Immature natural killer cell (primary cell): ENCODE results near the gene ANKMY1. TPM values are rescaled to one million over a fixed set of nuclear protein-coding genes. Genes with fewer than 3 reads are reported as not detected.
"Not testable (repeated sequence)": the region's sequence is repeated elsewhere in the genome, so short reads cannot be mapped to it uniquely, and the experiment has no call there.

ENCODE experiments used
- DNase-seq, 3 donors: peaks; one replicate each; pipeline ENCODE4 v3.0.0; 2022; ENCODE audit warnings: mixed read lengths in 1 of 3
- H3K27ac Mint-ChIP-seq, 6 donors: one replicate each; pipeline ENCODE4 v1.8.0; 2020; ENCODE audit warnings: mixed read lengths in 6 of 6, mild to moderate bottlenecking in 5 of 6, inconsistent platforms in 4 of 6, moderate library complexity in 3 of 6
- H3K27me3 Mint-ChIP-seq, 3 donors: one replicate each; pipeline ENCODE4 v1.8.0; 2020 to 2021; ENCODE audit warnings: low read depth in 3 of 3, mild to moderate bottlenecking in 3 of 3, mixed read lengths in 3 of 3, moderate library complexity in 3 of 3, inconsistent platforms in 1 of 3
- H3K36me3 Mint-ChIP-seq, 3 donors: one replicate each; pipeline ENCODE4 v1.8.0; 2020; ENCODE audit warnings: mixed read lengths in 3 of 3, inconsistent platforms in 2 of 3, mild to moderate bottlenecking in 2 of 3
- H3K4me1 Mint-ChIP-seq, 2 donors: one replicate each; pipeline ENCODE4 v1.8.0; 2020; ENCODE audit warnings: inconsistent platforms in 2 of 2, mild to moderate bottlenecking in 2 of 2, mixed read lengths in 2 of 2, moderate library complexity in 1 of 2
- H3K4me3 Mint-ChIP-seq, 5 donors: one replicate each; pipeline ENCODE4 v1.8.0; 2020; ENCODE audit warnings: mild to moderate bottlenecking in 5 of 5, mixed read lengths in 5 of 5, inconsistent platforms in 3 of 5, moderate library complexity in 3 of 5
- H3K9me3 Mint-ChIP-seq, 6 donors: one replicate each; pipeline ENCODE4 v1.8.0; 2020; ENCODE audit warnings: mild to moderate bottlenecking in 6 of 6, mixed read lengths in 6 of 6, inconsistent platforms in 4 of 6, moderate library complexity in 3 of 6
- polyA plus RNA-seq, 3 donors: library from polyadenylated mRNA; unstranded; fragments of 300-500 nt; fragmentation: Illumina TruSeq; gene quantifications; one replicate each; pipeline ENCODE4 v1.2.3, GENCODE V29; 2021

ANKMY1 gene
- polyA plus RNA-seq, 3 donors from 2014 or later: 5.6 to 12.4 (median 7.3) TPM

DNA sequence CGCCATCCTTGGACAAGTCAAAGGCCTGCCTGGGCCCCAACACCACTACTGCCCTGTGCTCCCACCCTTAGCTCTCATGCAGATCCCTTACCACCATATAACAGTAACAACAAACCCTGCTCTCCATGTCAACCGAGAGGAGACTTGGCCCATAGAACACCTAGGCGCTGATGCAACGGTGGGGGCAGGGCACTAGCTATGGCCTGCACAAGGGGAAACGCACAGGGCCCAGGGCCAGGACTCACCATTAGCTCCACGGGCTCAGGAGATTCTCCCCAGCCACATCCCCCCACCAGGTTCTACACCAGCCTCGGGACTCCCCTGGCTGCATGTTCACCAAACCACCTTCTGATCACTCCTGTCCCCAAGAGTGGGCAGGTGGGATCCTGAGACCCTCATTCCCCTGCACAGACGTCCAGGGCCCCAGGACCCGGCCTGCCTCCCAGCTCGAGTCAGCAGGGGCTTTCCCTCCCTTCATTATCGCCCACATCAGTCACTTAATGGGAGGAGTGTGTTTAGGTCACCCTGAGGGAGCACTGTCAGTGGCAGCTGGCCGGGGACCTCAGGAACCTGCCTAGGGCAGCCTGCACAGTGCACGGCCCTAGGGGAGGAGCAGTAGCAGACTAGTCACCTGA is 29.3 kb downstream of the ANKMY1 start:
- no peak overlapping the region for H3K4me3 Mint-ChIP-seq
- H3K27me3 Mint-ChIP-seq: peaks cover 0 to 2% (median 0%) of the 10 kb centered on the region in 3 donors
- peaks cover 1 to 26% (median 20%) of the 10 kb centered on the region in 6 donors for H3K9me3 Mint-ChIP-seq
- no peak for DNase-seq
- H3K36me3 Mint-ChIP-seq: peaks cover 37 to 75% (median 66%) of the 10 kb centered on the region in 3 donors
- H3K4me1 Mint-ChIP-seq: peaks cover 0 to 3% of the 10 kb centered on the region in 2 donors
- peak overlapping the region in 1 of 6 donors; percentile 7 for H3K27ac Mint-ChIP-seq

DNA sequence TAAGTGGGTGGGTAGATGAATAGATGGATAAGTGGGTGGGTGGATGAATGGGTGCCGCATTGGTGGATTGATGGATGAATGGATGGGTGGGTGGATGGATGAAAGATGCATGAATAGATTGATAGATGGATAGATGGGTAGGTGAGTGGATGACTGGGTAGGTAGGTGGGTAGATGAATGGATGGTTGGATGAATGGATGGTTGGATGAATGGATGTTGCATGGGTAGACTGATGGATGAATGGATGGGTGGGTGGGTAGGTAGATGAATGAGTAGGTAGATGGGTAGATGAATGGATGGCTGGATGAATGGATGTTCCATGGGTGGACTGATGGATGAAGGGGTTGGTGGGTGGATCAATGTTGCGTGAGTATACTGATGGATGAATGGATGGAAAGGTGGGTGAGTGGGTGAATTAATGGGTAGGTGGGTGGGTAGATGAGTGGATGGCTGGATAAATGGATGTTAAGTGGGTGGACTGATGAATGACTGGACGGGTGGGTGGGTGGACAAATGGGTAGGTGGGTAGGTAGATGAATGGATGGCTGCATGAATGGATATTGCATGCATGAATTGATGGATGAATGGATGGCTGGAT is 30.5 kb downstream of the ANKMY1 start:
- no peak for DNase-seq
- peaks cover 35 to 75% (median 72%) of the 10 kb centered on the region in 3 donors for H3K36me3 Mint-ChIP-seq
- no peak overlapping the region for H3K4me3 Mint-ChIP-seq
- peaks cover 5 to 8% of the 10 kb centered on the region in 2 donors for H3K4me1 Mint-ChIP-seq
- H3K9me3 Mint-ChIP-seq: peaks cover 1 to 21% (median 14%) of the 10 kb centered on the region in 6 donors
- H3K27me3 Mint-ChIP-seq: peaks cover 0 to 2% (median 0%) of the 10 kb centered on the region in 3 donors
- H3K27ac Mint-ChIP-seq: no peak overlapping the region

DNA sequence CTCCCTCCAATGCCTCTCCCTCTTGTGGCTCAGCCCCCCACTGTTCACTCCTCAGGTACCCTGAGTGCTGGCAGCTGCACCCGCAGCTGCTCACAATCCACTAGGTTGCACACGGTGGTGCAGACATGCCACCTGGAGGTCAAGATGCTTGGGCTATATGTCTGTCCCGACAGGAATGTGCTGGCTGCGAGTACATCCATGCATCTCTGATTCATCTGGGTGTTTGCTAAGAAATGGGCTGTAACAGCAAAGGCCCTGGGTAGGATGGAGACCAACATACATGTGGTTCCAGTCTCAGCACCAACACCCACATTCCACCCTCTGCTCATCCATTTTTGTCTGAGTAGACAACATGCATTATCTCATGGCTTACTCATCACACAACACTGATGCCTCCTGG is 31.3 kb downstream of the ANKMY1 start:
- Mint-ChIP-seq H3K4me3 (no peak overlapping the region), H3K27ac (no peak overlapping the region), H3K9me3 (peaks cover 1 to 14% (median 7%) of the 10 kb centered on the region in 6 donors), H3K27me3 (peaks cover 0 to 2% (median 0%) of the 10 kb centered on the region in 3 donors), H3K36me3 (peaks cover 28 to 74% (median 72%) of the 10 kb centered on the region in 3 donors), H3K4me1 (peaks cover 5 to 12% of the 10 kb centered on the region in 2 donors)
- DNase-seq: no peak

DNA sequence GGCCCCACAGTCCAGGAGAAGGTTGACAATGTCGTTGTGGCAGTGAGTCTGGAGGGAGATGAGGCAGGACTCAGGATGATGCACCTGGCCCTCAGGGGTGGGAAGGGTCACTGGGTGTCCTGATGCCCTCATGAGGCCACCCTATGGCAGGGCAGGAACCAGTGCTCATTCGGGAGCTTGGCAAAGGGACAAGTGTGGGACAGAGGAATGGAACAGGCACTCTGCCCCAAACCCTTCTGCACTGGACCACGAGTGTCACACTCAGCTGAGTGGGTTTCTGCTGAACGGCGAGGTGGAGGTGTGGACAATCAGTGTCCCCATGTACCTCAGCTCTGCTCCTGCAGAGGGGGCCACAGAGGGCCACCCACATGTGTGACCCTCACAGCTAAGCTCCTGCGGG is 32.0 kb downstream of the ANKMY1 start:
- no peak for DNase-seq
- no peak overlapping the region for H3K4me3 Mint-ChIP-seq
- peaks cover 5 to 15% of the 10 kb centered on the region in 2 donors for H3K4me1 Mint-ChIP-seq
- peaks cover 0 to 7% (median 1%) of the 10 kb centered on the region in 6 donors for H3K9me3 Mint-ChIP-seq
- peaks cover 21 to 68% (median 66%) of the 10 kb centered on the region in 3 donors for H3K36me3 Mint-ChIP-seq
- peaks cover 0 to 2% (median 0%) of the 10 kb centered on the region in 3 donors for H3K27me3 Mint-ChIP-seq
- H3K27ac Mint-ChIP-seq: peak overlapping the region in 1 of 6 donors; percentile 53

DNA sequence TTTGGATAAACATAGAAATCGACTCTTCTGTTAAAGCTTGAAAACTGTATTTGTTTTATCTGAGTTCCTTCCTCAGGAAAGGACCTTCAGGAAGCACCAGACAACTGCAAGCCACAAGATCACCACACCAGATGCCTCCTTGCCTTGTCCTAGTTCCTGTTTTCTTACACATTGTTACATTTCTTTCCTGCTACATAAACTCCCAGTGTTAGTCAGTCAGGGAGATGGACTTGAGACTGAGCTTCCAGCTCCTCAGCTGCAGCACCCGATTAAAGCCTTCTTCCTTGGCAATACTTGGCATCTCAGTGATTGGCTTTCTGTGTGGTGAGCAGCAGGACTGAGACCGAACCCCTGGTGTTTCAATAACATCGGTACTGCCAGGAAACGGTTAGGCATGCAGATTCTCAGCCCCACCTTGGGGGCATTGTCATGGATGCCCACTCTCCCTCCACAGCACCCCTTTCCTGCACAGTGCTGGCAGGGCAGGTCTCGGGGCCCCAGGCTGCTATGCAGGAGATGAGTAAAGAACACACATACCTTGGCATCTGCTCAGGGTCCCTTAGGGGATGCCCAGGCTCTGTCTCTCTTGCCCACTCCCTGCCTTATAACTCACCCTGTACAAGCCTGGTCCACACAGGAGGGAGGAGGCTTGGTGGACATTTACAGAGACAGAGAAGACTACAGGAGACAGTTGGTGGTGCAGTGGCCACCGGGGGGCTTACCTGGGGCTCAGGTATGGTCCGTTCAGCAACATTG is 32.6 kb downstream of the ANKMY1 start:
- Mint-ChIP-seq H3K9me3 (peaks cover 0 to 5% (median 1%) of the 10 kb centered on the region in 6 donors), H3K36me3 (peaks cover 21 to 67% (median 66%) of the 10 kb centered on the region in 3 donors), H3K27ac (peak overlapping the region in 2 of 6 donors; percentile 30 to 53), H3K27me3 (peaks cover 0 to 2% (median 2%) of the 10 kb centered on the region in 3 donors), H3K4me1 (peaks cover 9 to 20% of the 10 kb centered on the region in 2 donors), H3K4me3 (no peak overlapping the region)
- DNase-seq: no peak

DNA sequence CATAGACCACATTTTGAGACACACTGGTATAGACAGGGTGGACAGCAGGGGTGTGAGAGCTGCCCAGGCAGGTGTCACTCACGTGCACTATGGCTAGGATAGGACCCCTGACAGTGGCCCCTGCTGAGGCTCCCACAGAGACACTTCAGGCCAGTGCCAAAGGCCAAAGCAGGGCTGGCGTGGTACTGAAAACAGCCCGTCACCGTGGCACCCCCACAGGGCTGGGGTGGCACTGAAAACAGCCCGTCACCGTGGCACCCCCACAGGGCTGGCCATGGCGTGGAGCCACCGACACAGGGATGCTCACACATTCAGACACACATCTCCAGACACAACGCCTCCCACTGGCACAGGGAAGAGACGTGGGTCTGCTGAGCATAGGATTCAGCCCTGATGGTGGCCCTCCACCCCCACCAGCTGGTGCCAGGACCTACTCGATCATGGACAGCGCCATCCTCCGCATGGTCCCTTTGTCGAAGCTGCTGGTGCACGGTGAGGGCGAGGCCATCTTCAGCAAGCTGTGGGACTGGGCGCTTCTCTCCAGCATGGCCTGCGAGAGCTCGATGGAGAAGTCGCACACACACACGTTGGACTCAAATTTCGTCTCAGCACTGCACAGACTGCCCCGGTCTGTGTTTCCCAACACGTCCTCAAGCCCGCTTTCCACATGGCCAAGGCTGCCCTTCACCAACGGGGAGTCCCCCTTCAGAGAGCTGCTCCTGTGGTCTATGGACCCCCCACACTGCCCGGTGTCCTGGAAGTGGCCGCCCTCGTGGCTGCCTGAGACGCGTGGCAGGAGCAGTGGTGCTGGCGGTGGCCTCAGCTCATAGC is 34.1 kb downstream of the ANKMY1 start:
- Mint-ChIP-seq H3K4me1 (peaks cover 10 to 23% of the 10 kb centered on the region in 2 donors), H3K9me3 (peaks cover 0 to 3% (median 1%) of the 10 kb centered on the region in 6 donors), H3K27ac (no peak overlapping the region), H3K4me3 (no peak overlapping the region), H3K27me3 (peaks cover 2% of the 10 kb centered on the region in 3 donors), H3K36me3 (peaks cover 21 to 65% (median 63%) of the 10 kb centered on the region in 3 donors)
- no peak for DNase-seq

DNA sequence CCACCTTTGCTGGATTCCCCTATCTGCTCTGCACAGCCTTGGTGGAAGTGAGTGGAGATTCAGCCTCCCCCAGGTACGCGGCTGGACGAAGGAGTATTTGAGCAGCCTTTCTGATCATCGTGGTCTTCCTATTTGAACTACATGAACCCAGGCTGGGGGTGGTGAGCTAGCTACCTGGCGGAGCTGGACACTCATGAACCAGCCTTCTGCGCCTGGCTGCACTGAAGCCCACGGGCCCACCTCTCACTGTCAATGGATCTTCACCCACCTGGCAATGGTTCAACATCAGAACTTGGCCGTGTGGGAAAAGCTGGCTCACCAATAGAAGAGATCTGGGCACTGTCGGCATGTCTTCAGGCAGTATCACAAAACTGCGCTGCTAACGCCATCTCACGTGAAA is 35.4 kb downstream of the ANKMY1 start:
- peaks cover 0 to 3% (median 1%) of the 10 kb centered on the region in 6 donors for H3K9me3 Mint-ChIP-seq
- H3K36me3 Mint-ChIP-seq: peaks cover 18 to 65% (median 56%) of the 10 kb centered on the region in 3 donors
- no peak overlapping the region for H3K27ac Mint-ChIP-seq
- no peak overlapping the region for H3K4me3 Mint-ChIP-seq
- peaks cover 10 to 24% of the 10 kb centered on the region in 2 donors for H3K4me1 Mint-ChIP-seq
- peaks cover 2% of the 10 kb centered on the region in 3 donors for H3K27me3 Mint-ChIP-seq
- DNase-seq: no peak

DNA sequence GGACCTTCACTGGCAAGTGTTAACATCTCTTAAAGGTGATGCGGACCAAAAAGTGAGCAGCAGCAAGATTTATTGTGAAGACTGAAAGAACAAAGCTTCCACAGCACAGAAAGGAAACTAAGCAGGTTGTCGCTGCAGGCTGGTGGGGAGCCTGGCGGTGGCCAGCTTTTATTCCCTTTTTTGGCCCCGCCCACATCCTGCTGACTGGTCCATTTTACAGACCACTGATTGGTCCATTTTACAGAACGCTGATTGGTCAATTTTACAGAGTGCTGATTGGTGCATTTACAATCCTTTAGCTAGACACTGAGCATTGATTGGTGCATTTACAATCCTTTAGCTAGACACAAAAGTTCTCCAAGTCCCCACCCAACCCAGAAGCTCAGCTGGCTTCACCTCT is 35.9 kb downstream of the ANKMY1 start:
- H3K36me3 Mint-ChIP-seq: peaks cover 13 to 59% (median 51%) of the 10 kb centered on the region in 3 donors
- H3K27me3 Mint-ChIP-seq, H3K9me3 Mint-ChIP-seq, H3K27ac Mint-ChIP-seq, H3K4me3 Mint-ChIP-seq: not testable (repeated sequence)
- DNase-seq: peak in 1 of 3 donors; percentile 3
- H3K4me1 Mint-ChIP-seq: peaks cover 10 to 24% of the 10 kb centered on the region in 2 donors

DNA sequence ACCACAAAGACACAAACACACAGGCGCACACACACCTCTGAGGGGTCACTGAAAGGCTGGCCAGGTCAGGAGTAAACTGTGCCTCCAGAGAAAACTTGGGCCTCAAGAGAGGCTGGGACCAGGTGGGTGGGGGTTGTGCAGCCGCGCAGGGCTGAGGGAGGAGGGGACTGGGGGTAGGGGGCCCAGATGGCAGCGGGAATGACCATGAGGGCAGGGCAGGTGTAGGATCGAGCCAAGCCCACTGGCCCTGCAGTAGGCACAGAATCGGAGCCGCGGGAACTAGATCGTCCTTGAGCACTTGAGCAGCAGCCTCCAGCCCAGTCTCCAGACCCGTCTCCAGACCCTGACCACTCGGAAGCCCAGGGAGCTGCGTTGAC is 36.8 kb downstream of the ANKMY1 start:
- peaks cover 0 to 3% (median under 1%) of the 10 kb centered on the region in 6 donors for H3K9me3 Mint-ChIP-seq
- peaks cover 2 to 3% (median 2%) of the 10 kb centered on the region in 3 donors for H3K27me3 Mint-ChIP-seq
- H3K4me3 Mint-ChIP-seq: no peak overlapping the region
- peaks cover 10 to 54% (median 45%) of the 10 kb centered on the region in 3 donors for H3K36me3 Mint-ChIP-seq
- no peak for DNase-seq
- no peak overlapping the region for H3K27ac Mint-ChIP-seq
- peaks cover 10 to 24% of the 10 kb centered on the region in 2 donors for H3K4me1 Mint-ChIP-seq

DNA sequence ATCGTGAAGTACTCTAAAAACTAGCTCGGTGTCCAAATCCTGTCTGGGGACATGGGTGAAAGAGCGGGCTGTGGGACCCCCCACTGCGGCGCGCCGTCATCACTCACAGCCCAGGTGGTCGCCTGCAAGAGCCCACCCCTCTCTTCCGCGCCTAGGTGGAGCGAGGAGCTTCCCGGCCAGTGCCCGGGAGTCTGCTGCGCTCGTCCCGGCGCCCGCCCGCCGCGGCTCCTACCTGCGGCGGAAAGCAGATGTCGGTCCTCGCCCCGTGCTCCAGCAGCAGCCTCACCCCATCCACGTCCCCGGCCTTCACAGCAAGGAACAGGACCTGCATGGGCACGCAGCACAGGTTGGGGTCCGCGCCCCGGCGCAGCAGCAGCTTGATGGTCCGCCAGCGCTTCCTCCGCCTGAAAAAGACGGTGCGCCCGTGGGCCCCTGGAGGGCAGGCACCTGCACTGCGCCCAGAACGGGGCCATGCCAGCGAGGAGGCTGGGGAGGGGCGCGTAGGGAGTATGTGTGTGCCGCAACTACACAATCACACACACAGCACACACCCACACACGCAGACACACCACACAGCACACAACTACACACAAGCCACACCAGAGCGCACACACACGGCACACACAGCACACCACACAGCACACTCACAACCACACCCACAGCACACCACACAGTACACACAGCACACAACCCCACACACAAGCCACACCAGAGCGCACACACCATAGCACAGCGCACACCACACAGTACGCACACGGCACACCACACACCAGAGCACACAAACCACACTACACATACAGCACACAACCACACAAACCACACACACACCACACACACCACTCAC is 37.4 kb downstream of the ANKMY1 start:
- H3K27ac Mint-ChIP-seq: peak overlapping the region in 2 of 6 donors; percentile 53 to 73
- H3K4me1 Mint-ChIP-seq: peaks cover 8 to 24% of the 10 kb centered on the region in 2 donors
- no peak overlapping the region for H3K4me3 Mint-ChIP-seq
- peaks cover 10 to 51% (median 41%) of the 10 kb centered on the region in 3 donors for H3K36me3 Mint-ChIP-seq
- DNase-seq: no peak
- H3K27me3 Mint-ChIP-seq: peaks cover 1 to 2% (median 2%) of the 10 kb centered on the region in 3 donors
- peaks cover 0 to 3% (median under 1%) of the 10 kb centered on the region in 6 donors for H3K9me3 Mint-ChIP-seq

DNA sequence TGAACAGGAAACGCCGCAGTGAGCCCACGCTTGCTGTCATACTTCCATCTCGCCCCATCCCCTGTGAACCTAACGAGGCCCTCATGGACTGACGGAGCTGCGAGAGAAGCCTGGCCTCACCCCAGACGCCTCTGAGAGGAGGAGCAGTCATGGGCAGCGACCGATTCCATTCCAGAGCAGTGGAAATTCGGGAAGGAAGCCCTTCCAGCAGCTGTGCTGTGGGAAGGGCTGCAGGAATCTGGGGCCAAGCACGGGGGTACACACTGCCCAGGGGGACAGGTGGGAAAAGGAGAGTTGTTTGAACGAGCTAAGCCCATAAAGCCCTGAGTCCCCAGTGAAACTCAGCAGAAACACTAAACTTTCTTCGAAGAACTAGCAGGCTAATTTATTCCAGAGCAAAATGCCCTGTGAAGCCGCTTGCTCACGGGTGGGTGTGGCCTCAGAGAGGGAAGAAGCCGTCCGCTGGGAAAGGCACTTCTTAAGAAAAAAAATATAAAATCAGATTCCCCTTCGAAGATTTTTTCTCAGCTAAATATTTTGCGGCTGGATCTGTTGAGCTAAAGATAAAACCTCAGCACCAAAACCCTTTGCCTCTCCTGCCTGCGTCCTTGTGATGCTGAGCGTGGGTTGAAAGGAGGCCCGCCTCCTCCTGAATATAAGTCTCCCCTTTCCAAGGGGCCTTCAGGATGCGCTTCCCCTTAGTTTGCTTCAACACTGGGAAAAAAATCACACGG is 38.2 kb downstream of the ANKMY1 start:
- Mint-ChIP-seq H3K4me3 (no peak overlapping the region), H3K27ac (peak overlapping the region in 1 of 6 donors; percentile 17), H3K27me3 (peaks cover 1 to 2% (median 2%) of the 10 kb centered on the region in 3 donors), H3K9me3 (peaks cover 0 to 3% (median 0%) of the 10 kb centered on the region in 6 donors), H3K4me1 (peaks cover 8 to 24% of the 10 kb centered on the region in 2 donors), H3K36me3 (peaks cover 6 to 43% (median 33%) of the 10 kb centered on the region in 3 donors)
- DNase-seq: no peak

DNA sequence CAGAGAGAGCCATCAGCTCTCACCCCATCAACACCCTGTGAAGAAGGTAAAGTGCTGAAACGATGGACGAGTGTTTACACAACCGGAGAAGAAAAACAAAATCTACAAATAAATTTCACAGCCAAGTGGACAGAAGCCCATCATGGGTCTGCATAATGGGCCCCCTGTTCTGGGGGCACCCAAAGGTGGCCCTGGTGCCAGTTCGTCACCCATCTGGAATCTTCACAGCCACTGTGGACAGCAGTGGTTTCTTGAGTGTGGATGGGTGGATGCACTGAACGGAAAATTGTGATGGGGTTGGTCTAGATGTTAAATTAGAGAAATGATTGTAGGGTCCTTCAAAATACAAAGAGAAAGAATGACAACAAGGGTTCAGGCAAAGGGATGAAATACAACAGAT is 38.8 kb downstream of the ANKMY1 start:
- no peak overlapping the region for H3K4me3 Mint-ChIP-seq
- H3K27me3 Mint-ChIP-seq: peaks cover 1 to 2% (median 2%) of the 10 kb centered on the region in 3 donors
- no peak for DNase-seq
- peaks cover 10 to 27% of the 10 kb centered on the region in 2 donors for H3K4me1 Mint-ChIP-seq
- H3K27ac Mint-ChIP-seq: peak overlapping the region in 1 of 6 donors; percentile 17
- H3K36me3 Mint-ChIP-seq: peaks cover 6 to 37% (median 29%) of the 10 kb centered on the region in 3 donors
- no peaks in the 10 kb centered on the region for H3K9me3 Mint-ChIP-seq
